OCI-LY1 (cell line): ENCODE measurements around the gene OARD1.

Source experiments
- H2AFZ ChIP-seq: fragments of 200-600 bp; sonication (generic), shearing (Covaris generic); 2 replicates; pipeline ENCODE4 v1.6.0; 2014; ENCODE audit warnings: antibody characterized with exemption, mild to moderate bottlenecking, low read length
- H3F3A ChIP-seq: fragments of 200-600 bp; sonication (generic), shearing (Covaris generic); 2 replicates; pipeline ENCODE4 v1.6.0; 2014; ENCODE audit warnings: mild to moderate bottlenecking, antibody characterized with exemption, low read length, moderate library complexity; ENCODE audit not compliant: insufficient read depth
- H3K27ac ChIP-seq: fragments of 200-600 bp; sonication (generic); 2 replicates; pipeline ENCODE4 v1.5.1; 2014; ENCODE audit warnings: low read length, mixed run types, mild to moderate bottlenecking, low read depth; ENCODE audit not compliant: poor library complexity, severe bottlenecking
- H3K27me3 ChIP-seq: fragments of 200-600 bp; sonication (generic); 2 replicates; pipeline ENCODE4 v1.6.0; 2014; ENCODE audit warnings: antibody characterized with exemption, mild to moderate bottlenecking, low read length, moderate library complexity; ENCODE audit not compliant: insufficient read depth
- H3K36me3 ChIP-seq: fragments of 200-600 bp; sonication (generic); 2 replicates; pipeline ENCODE4 v1.6.1; 2014; ENCODE audit warnings: mild to moderate bottlenecking, antibody characterized with exemption, low read length, moderate library complexity, mixed read lengths; ENCODE audit not compliant: insufficient read depth
- H3K4me1 ChIP-seq: fragments of 200-600 bp; sonication (generic); 2 replicates; pipeline ENCODE4 v1.5.1; 2014; ENCODE audit warnings: mild to moderate bottlenecking, low read length, moderate library complexity; ENCODE audit not compliant: insufficient read depth, severe bottlenecking
- H3K4me2 ChIP-seq: fragments of 200-600 bp; sonication (generic), shearing (Covaris generic); 2 replicates; pipeline ENCODE4 v1.6.1; 2014; ENCODE audit warnings: low read length
- H3K4me3 ChIP-seq: fragments of 200-600 bp; sonication (generic); 2 replicates; pipeline ENCODE4 v1.5.1; 2014; ENCODE audit warnings: low read length, low read depth, mild to moderate bottlenecking, mixed read lengths; ENCODE audit not compliant: poor library complexity, severe bottlenecking
- H3K79me2 ChIP-seq: fragments of 200-600 bp; shearing (Covaris generic); 2 replicates; pipeline ENCODE4 v1.6.1; 2016; ENCODE audit warnings: mixed run types, low read length, mixed read lengths; ENCODE audit not compliant: insufficient read depth
- H3K9ac ChIP-seq: fragments of 200-600 bp; sonication (generic), shearing (Covaris generic); 2 replicates; pipeline ENCODE4 v1.6.1; 2014; ENCODE audit warnings: mild to moderate bottlenecking, low read length, mixed read lengths
- H3K9me2 ChIP-seq: fragments of 200-600 bp; sonication (generic), shearing (Covaris generic); 2 replicates; pipeline ENCODE4 v1.6.1; 2014; ENCODE audit warnings: low read depth, mild to moderate bottlenecking, low read length, mixed read lengths
- H3K9me3 ChIP-seq: fragments of 200-600 bp; shearing (Covaris generic); 2 replicates; pipeline ENCODE4 v1.6.1; 2014; ENCODE audit warnings: low read length, mixed read lengths
- H4K20me1 ChIP-seq: fragments of 200-600 bp; sonication (generic), shearing (Covaris generic); 2 replicates; pipeline ENCODE4 v1.6.0; 2016; ENCODE audit warnings: mild to moderate bottlenecking, low read length; ENCODE audit not compliant: insufficient read depth
- EZH2 ChIP-seq: fragments of 200-600 bp; sonication (generic), shearing (Covaris generic); IDR thresholded peaks from 2 replicates; pipeline ENCODE4 v1.8.0; 2017; ENCODE audit warnings: borderline replicate concordance, mixed run types, mild to moderate bottlenecking, antibody characterized with exemption, low read length, moderate library complexity, mixed read lengths
- TF ChIP-seq, protein P1 (sequence below): fragments of 200-600 bp; sonication (generic), shearing (Covaris generic); IDR thresholded peaks from 2 replicates; pipeline ENCODE4 v1.5.1; 2017; ENCODE audit warnings: mild to moderate bottlenecking, antibody characterized with exemption, low read length, moderate library complexity, mixed read lengths

Gene OARD1

GRCh38 chr6:41062056-41062455 lies 10.1 kb downstream of the OARD1 start:
- Histone ChIP-seq H3K9me2 (no peaks in the 10 kb centered on the region), H3K4me3 (no peak overlapping the region), H4K20me1 (no peaks in the 10 kb centered on the region), H3K9me3 (no peaks in the 10 kb centered on the region), H3K36me3 (peaks cover 31% of the 10 kb centered on the region), H3K4me2 (no peak overlapping the region), H2AFZ (no peak overlapping the region), H3K27me3 (no peaks in the 10 kb centered on the region), H3K79me2 (no peaks in the 10 kb centered on the region), H3K27ac (no peak overlapping the region), H3F3A (no peaks in the 10 kb centered on the region), H3K4me1 (no peaks in the 10 kb centered on the region), H3K9ac (no peak overlapping the region)
- TF ChIP-seq, protein P1, sequence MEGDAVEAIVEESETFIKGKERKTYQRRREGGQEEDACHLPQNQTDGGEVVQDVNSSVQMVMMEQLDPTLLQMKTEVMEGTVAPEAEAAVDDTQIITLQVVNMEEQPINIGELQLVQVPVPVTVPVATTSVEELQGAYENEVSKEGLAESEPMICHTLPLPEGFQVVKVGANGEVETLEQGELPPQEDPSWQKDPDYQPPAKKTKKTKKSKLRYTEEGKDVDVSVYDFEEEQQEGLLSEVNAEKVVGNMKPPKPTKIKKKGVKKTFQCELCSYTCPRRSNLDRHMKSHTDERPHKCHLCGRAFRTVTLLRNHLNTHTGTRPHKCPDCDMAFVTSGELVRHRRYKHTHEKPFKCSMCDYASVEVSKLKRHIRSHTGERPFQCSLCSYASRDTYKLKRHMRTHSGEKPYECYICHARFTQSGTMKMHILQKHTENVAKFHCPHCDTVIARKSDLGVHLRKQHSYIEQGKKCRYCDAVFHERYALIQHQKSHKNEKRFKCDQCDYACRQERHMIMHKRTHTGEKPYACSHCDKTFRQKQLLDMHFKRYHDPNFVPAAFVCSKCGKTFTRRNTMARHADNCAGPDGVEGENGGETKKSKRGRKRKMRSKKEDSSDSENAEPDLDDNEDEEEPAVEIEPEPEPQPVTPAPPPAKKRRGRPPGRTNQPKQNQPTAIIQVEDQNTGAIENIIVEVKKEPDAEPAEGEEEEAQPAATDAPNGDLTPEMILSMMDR: no peak
- TF ChIP-seq EZH2: no peak

GRCh38 chr6:41061196-41061726 lies 10.9 kb downstream of the OARD1 start:
- no peak overlapping the region for H3K9ac ChIP-seq
- H3K9me3 ChIP-seq: no peaks in the 10 kb centered on the region
- no peaks in the 10 kb centered on the region for H3K79me2 ChIP-seq
- H3F3A ChIP-seq: no peaks in the 10 kb centered on the region
- no peaks in the 10 kb centered on the region for H3K27me3 ChIP-seq
- TF ChIP-seq, protein P1: no peak
- no peak for TF ChIP-seq EZH2
- no peaks in the 10 kb centered on the region for H3K4me1 ChIP-seq
- no peak overlapping the region for H3K4me2 ChIP-seq
- no peaks in the 10 kb centered on the region for H3K9me2 ChIP-seq
- no peak overlapping the region for H3K27ac ChIP-seq
- no peaks in the 10 kb centered on the region for H4K20me1 ChIP-seq
- H3K36me3 ChIP-seq: peaks cover 31% of the 10 kb centered on the region
- H3K4me3 ChIP-seq: no peak overlapping the region
- no peak overlapping the region for H2AFZ ChIP-seq

DNA sequence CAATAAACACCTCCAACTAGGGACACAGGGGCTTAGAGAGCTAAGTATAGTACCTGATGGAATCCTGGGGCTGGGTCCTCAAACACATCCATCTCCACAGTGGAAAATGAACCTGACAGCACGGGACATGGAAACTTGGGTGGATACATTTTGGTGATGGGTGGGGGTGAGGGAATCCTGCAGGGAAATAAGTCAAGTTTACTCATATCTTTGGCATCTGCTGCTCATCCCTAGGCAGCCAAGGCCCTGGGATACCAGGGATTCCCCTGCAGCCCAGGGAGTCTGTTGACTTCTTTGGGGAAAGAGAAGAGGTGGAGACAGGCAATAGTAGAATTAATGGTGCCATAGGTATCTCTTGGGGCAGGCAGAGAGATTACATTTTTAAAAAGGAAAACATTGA lies 12.6 kb downstream of the OARD1 start:
- Histone ChIP-seq H3K9ac (no peak overlapping the region), H3K36me3 (peaks cover 16% of the 10 kb centered on the region), H3K27me3 (no peaks in the 10 kb centered on the region), H2AFZ (no peak overlapping the region), H3K27ac (no peak overlapping the region), H3K4me1 (peaks cover 8% of the 10 kb centered on the region), H3K79me2 (no peaks in the 10 kb centered on the region), H4K20me1 (no peaks in the 10 kb centered on the region), H3K9me3 (no peaks in the 10 kb centered on the region), H3F3A (no peaks in the 10 kb centered on the region), H3K9me2 (no peaks in the 10 kb centered on the region), H3K4me3 (no peak overlapping the region), H3K4me2 (no peak overlapping the region)
- TF ChIP-seq, protein P1: no peak
- no peak for TF ChIP-seq EZH2
